GM19463 (cell line): ENCODE data around the gene RIN2.
"Not testable (repeated sequence)": the region's sequence is repeated elsewhere in the genome, so short reads cannot be mapped to it uniquely, and the experiment has no call there.

Source experiments
- ATAC-seq: cut with Tn5 transposase; IDR thresholded peaks from one replicate; pipeline ENCODE4 v1.9.1; 2021; ENCODE audit warnings: mild to moderate bottlenecking, moderate library complexity; ENCODE audit not compliant: unreplicated experiment

The RIN2 gene

DNA sequence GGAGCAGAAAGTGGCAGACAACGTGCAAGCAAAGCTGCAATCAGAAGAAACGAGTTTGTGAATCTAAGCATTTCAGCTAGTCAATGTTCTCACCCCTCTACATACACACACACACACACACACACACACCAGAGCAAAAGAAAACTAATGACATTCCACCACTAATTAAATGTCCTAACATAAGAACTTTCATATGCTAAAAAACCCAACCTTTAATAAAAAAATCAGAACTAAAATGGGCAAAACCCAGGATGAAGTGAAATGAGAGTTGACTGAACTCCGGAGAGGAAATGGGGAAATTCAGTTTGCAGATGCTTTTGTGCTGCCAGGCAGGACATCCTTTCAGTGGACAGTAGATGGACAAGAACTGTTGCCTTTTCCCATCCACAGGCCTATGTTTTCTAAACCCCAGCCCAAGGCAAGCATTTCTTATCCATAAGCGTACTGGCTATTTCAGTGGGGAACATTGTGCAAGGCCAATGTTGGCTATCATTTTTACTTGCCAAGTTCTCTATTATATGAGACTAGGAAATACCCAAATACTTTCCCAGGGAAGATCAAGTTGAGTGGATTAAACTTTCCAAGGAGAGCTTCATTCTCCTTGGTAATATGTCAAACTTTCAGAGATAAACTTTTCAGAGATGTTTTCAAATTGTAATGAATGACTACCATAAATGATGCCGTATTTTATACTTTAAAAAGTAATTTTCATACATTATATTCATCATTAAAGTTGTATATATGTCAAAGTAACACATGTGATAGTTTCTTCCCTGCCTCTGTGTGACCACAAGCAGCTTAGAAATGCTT lies 27.3 kb downstream of the RIN2 start:
- no peak for ATAC-seq

DNA sequence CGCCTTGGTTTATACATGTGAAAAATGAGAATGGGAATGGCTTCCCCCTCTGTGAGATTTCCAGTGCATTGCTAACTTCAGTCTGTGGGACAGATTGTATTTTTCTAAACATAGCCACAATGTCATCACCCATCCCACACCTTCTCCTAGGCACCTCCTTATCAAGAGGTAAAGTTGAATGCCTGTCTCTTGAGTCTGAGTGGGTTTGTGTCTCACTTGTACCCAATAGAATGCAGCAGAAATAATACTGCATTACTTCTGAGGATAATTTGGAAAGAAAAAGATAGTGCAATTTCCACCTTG lies 27.9 kb downstream of the RIN2 start:
- no peak for ATAC-seq

DNA sequence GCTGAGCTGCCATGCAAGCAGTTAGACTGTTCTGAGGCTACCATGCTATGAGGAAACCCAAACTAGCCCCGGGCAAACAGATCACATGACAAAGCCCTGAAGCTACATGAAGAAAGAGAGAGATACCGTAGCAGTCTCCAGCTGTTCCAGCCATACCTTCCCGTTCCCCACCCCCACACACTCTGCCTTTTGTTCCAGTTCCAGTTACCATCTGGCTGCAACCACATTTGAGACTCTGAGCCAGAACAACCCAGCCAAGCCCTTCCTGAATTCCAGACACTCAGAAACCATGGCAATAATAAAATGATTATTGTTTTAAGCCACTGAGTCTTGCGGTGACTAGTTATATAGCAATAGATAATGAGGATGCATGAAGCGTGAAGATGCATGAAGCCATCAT lies 28.3 kb downstream of the RIN2 start:
- no peak for ATAC-seq

DNA sequence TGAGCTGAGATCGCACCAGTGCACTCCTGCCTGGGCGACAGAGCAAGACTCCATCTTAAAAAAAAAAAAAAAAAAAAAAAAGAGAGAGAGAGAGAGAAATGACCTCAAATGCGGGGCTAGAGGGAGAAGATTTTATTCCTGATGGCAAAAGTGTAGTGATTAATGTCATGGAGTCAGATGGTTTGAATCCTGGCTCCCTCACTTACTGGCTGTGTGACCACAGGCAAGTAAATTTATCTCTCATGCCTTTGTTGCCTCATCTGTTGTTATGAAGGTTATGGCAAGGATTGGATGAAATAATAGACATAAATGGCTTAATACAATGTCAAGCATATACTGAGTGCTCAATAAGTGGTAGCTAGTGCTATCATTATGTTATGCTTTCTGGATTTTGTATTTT lies 29.3 kb downstream of the RIN2 start:
- no peak for ATAC-seq

DNA sequence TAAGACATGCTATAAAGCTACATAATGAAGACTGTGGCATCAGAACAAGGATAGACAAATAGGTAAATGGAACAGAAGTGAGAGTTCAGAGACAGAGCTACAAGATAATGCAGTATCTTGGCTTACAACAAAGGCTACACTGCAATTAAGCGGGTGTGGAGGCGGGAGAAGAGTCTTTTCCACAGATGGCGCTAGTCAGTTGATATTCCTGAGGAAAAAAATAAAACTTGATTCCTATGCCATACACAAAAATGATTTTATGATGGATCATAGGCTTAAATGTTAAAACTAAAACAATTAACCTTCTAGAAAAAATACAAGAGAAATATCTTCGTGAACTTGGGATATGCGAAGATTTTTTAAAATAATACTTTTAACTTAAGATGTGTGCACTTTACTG lies 31.0 kb downstream of the RIN2 start:
- ATAC-seq = no peak

DNA sequence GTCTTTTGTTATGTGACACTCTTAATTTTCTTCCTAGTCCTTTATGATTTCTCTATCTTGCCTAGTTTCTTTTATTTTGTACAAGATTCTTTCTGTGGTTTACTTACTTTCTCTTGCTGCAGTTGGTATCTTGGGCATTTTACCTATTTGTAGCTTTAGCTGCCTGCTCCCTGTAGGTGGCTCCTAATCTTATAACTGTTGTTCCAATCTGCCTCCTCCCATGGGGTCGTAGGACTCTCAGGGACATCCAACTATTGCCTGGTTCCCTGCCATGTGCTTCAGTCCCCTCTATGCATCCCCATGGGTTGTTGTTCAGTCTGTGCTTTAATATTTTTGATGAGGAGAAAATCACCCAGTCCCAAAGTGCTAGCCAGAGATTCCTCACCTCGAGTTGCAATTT lies 31.4 kb downstream of the RIN2 start:
- ATAC-seq = no peak

DNA sequence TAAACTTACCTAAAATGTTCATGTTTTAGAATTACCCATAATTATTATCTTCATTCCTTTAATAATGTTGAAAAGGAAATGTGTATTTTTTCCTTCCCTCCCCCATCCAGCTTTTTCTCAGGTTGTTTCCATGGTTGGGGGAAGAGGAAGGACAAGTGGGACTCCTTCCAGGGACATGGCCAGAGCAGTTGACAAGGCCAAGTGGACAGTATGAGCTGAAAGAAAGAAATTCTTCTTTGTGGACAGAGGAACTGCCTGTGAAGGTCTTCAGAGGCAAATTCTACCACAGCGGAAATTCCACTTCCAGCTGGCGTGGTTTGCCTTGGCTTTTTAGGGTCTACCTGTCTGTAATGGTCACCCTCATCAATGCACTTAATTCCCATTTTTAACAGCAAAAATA lies 33.8 kb downstream of the RIN2 start:
- ATAC-seq = no peak

DNA sequence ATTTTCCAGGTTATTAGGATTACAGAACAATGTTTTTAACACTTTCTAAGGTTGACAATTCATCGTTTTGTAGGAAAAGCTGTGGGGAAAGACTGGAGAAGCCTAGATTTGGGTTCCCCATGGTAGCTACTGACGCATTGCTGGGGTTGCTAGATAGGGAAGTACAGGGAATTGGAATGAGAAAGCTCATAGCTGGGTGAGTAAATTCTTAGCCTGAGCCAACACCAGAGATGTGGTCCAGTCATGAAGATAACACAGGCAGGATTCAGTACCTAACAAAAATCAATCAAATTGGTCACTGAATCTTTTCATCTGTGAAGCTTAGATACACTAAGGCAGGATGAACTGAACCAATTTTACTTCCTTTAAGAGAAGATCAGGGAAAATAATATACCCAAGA lies 35.7 kb downstream of the RIN2 start:
- ATAC-seq = no peak

DNA sequence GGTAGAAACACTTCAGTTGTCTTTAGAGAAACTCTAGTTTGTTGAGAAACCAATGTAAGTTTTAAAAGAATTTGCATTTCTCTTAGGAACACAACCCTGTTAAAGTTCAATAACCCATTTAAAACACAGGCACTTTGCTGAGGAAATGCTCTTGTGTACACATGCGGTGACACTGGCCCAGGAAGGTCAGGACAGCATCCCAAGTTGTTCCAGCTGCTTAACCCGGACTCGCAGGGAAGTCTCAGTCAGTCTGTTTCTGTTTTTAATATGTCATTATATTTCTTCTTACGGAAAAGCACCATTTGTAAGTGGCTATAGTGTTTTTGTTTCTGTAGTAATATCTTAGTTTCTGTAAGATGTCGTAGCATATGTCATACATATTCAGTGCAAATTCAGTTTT lies 36.9 kb downstream of the RIN2 start:
- no peak for ATAC-seq

DNA sequence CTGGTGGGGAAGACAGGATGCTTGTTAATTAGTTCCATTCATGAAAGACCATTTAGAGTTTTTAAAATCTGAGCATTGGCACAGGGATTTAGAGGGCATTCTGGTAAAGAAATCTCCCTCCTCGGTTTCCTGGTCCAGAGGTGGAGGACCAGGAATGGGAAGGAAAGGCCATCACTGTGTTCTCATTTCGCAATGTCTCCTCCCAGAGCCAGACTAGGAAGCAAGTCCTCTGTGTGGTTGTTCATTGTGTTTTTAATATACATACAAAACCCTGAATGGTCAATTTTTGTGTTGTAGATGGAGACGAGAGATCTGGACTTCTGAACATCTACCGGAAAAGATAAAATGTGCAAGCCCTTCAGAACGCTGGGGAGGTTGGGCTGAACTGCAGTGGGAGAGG lies 41.3 kb downstream of the RIN2 start:
- ATAC-seq = no peak

DNA sequence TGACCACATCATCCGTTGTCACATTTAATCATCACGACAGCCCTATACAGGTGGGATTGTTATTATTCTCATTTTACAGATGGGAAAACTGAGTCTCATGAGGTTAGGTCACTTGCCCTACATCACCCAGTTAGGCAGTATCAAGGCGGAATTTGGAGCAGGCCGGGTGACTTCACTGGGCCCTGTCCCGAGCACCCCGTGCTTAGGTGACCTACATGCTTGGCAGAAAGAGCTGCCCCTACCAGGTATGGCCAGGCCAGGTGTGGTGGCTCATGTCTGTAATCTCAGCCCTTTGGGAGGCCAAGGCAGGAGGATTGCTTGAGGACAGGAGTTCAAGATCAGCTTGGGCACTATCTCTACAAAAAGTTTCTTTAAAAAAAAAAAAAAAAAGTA lies 44.0 kb downstream of the RIN2 start:
- no peak for ATAC-seq

DNA sequence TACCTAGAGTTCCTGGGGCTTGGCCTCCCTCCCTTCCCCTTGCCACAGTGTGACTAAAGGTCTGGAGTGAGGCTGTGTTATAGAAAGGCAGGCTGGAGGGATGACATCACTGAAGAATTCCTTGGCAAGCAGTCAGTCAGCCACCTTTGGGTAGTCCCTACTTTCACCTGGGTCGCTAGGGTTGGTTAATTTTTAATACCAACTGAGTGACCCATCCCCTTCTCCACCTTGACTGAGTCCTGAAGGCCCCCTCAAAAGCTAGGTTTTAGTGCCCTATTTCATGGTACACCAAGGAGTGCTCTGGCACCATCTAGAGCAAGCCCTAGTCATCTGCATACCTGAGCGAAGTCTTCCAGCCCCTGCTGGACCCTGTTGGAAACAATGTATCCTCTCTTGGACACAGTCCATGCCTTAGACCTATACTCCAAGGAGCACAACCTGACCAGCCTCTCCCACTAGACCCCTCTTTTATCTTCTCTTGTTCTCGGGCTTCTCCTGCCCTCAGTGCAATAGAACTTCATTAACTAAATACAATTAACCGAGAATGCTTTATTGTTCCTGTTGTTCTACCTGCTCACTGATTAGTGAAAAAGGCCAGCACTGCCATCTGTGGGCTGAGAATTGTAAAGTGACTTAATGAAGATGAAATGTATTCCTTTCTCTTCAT lies 44.6 kb downstream of the RIN2 start:
- no peak for ATAC-seq

DNA sequence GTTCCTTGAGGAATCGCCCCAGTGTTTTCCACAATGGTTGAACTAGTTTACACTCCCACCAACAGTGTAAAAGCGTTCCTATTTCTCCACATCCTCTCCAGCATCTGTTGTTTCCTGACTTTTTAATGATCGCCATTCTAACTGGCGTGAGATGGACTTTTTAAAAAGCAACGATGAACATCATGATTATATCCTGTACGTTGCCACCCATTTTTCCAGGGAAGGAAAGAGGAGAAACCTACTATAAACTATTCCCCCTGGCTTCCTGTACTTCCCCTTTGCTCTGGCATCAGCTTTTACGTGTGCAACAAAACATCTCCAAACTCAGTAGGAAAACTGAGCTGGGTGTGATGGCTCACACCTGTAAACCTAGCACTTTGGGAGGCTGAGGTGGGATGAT lies 48.2 kb downstream of the RIN2 start:
- not testable (repeated sequence) for ATAC-seq

DNA sequence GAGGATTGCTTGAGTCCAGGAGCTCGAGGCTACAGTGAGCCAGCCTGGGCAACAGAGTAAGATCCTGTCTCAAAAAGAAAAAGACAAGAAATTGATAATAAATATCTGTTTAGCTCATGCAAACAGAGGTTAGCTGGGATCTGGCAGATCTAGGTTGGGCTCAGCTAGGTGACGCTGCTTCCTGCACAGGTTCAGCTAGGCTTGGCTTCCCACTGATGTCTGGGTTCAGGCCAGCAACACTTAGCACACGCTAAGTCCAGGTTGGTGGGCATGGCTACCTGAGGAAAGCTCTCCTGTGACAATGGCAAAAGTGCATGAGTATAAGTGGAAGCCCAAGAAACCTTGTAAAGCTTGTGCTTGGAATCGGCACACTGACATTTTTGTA lies 48.7 kb downstream of the RIN2 start:
- ATAC-seq = no peak

DNA sequence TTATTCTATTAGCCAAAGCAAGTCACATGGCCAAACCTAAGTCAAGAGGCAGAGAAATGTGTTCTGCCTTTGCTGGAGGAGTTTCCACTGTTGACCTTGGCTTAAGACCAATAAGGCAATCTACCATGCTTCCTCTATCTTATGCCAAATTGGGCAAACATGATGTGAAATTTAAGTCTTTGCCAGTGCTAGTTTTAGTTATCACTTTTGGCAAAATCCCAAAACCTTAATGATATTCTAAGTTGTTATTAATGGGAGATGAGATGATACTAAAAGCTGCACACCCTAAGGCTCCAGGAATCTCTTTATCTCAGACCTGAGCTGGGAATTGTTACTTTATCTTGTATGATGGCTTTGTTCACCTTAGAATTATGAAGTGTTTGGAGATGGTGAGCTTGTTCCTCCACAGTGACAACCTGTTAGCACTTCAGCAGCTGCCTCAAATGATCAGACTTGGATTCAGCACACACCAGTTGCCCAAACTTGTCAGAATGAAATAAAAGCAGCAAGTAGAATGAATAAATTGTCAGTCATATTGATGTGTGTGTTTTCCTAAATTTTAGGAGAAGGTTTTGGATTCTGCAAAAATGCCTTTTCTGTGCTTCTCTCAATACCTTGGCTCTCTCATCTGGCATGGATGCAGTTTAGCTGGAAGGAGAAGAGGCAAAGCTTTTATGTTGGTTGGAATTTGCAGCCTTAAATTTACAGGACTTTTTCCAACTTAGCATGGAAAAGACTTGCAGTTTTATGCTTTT lies 49.3 kb downstream of the RIN2 start:
- ATAC-seq = no peak
